Measurements from ENCODE around the gene ATXN7L3.

- TF ChIP-seq CTCF (IDR thresholded peaks at IDR 0.05 in 4 of 5, conservative IDR thresholded peaks at IDR 0.05 in 1 of 5) (no peak), POLR2A (IDR thresholded peaks at IDR 0.05) (no peak)
Measured at GRCh38 chr17:44149750-44150329, 49.8 kb downstream of the ATXN7L3 start.
